ENCODE results near the gene TBL3. TPM values are rescaled to one million over a fixed set of nuclear protein-coding genes. Genes with fewer than 3 reads are reported as not detected.

TBL3 gene
- total and polyA plus RNA-seq, 9 of the 15 experiments (the other 6 are each of a cell fraction or from before 2014, with no cell fraction given), result 0.97 to 117 (median 24.5) TPM

DNA sequence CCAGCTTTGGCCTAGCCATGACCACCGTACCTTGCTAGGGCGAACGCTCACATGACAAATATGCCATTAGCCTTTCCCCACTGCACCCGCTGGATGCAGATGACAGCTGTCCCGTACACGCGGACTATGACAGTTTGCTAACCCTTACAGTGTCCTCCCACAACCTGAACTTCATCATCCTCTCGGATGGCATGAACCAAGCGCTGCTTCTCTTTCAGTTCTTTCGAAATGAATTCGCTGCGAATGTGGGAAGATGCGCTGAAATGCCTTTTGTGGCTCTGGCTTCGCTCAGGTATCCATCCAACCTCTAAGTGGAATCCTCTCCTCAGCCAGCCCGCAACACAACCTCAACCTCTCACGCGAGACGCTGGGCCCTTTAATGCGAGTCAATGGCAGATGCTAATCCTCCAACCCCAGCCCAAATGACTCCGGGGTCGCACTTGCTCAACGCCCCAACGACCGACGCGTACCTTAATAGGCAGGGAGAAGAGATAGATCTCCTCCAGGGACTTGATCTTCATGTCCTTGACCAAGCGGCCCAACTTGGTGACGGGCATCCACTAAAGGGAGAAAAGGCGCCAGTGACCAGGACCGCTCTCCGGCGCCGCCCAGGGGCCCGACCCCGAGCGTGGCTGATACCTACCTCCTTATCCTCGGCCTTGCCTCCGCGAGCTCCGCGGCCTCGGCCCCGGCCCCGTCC lies 7.9 kb upstream of the TBL3 start (continued):
- no peak for TF ChIP-seq TAL1 (IDR thresholded peaks at IDR 0.05)
- no peak for TF ChIP-seq SAFB2 (IDR thresholded peaks at IDR 0.05; ENCODE audit: borderline replicate concordance, low read depth, low read length, severe bottlenecking)
- TF ChIP-seq KAT7 (CRISPR knock-in tag; IDR thresholded peaks at IDR 0.05; ENCODE audit: borderline replicate concordance), result peak; percentile 82; the same call in 1 of the 2 replicates
- TF ChIP-seq ZNF217 (CRISPR knock-in tag; IDR thresholded peaks at IDR 0.05), result no peak
- TF ChIP-seq, protein P1, sequence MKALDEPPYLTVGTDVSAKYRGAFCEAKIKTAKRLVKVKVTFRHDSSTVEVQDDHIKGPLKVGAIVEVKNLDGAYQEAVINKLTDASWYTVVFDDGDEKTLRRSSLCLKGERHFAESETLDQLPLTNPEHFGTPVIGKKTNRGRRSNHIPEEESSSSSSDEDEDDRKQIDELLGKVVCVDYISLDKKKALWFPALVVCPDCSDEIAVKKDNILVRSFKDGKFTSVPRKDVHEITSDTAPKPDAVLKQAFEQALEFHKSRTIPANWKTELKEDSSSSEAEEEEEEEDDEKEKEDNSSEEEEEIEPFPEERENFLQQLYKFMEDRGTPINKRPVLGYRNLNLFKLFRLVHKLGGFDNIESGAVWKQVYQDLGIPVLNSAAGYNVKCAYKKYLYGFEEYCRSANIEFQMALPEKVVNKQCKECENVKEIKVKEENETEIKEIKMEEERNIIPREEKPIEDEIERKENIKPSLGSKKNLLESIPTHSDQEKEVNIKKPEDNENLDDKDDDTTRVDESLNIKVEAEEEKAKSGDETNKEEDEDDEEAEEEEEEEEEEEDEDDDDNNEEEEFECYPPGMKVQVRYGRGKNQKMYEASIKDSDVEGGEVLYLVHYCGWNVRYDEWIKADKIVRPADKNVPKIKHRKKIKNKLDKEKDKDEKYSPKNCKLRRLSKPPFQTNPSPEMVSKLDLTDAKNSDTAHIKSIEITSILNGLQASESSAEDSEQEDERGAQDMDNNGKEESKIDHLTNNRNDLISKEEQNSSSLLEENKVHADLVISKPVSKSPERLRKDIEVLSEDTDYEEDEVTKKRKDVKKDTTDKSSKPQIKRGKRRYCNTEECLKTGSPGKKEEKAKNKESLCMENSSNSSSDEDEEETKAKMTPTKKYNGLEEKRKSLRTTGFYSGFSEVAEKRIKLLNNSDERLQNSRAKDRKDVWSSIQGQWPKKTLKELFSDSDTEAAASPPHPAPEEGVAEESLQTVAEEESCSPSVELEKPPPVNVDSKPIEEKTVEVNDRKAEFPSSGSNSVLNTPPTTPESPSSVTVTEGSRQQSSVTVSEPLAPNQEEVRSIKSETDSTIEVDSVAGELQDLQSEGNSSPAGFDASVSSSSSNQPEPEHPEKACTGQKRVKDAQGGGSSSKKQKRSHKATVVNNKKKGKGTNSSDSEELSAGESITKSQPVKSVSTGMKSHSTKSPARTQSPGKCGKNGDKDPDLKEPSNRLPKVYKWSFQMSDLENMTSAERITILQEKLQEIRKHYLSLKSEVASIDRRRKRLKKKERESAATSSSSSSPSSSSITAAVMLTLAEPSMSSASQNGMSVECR (CRISPR knock-in tag; IDR thresholded peaks at IDR 0.05), result peak; percentile 44; the same call in 1 of the 2 replicates
- TF ChIP-seq, protein P2, sequence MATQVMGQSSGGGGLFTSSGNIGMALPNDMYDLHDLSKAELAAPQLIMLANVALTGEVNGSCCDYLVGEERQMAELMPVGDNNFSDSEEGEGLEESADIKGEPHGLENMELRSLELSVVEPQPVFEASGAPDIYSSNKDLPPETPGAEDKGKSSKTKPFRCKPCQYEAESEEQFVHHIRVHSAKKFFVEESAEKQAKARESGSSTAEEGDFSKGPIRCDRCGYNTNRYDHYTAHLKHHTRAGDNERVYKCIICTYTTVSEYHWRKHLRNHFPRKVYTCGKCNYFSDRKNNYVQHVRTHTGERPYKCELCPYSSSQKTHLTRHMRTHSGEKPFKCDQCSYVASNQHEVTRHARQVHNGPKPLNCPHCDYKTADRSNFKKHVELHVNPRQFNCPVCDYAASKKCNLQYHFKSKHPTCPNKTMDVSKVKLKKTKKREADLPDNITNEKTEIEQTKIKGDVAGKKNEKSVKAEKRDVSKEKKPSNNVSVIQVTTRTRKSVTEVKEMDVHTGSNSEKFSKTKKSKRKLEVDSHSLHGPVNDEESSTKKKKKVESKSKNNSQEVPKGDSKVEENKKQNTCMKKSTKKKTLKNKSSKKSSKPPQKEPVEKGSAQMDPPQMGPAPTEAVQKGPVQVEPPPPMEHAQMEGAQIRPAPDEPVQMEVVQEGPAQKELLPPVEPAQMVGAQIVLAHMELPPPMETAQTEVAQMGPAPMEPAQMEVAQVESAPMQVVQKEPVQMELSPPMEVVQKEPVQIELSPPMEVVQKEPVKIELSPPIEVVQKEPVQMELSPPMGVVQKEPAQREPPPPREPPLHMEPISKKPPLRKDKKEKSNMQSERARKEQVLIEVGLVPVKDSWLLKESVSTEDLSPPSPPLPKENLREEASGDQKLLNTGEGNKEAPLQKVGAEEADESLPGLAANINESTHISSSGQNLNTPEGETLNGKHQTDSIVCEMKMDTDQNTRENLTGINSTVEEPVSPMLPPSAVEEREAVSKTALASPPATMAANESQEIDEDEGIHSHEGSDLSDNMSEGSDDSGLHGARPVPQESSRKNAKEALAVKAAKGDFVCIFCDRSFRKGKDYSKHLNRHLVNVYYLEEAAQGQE (IDR thresholded peaks at IDR 0.05; ENCODE audit: borderline replicate concordance), result no peak
- TF ChIP-seq, protein P2 (CRISPR knock-in tag; IDR thresholded peaks at IDR 0.05; ENCODE audit: low read depth), result no peak
- peak in 1 of 2 experiments; percentile 11; a peak in 1 of 4 replicates for TF ChIP-seq FOXK2 (conservative IDR thresholded peaks at IDR 0.05 in 1 of 2, IDR thresholded peaks at IDR 0.05 in 1 of 2; ENCODE audit: low read depth in 2 of 2)
- no peak for TF ChIP-seq RFX7 (CRISPR knock-in tag; IDR thresholded peaks at IDR 0.05)
- TF ChIP-seq, protein P3, sequence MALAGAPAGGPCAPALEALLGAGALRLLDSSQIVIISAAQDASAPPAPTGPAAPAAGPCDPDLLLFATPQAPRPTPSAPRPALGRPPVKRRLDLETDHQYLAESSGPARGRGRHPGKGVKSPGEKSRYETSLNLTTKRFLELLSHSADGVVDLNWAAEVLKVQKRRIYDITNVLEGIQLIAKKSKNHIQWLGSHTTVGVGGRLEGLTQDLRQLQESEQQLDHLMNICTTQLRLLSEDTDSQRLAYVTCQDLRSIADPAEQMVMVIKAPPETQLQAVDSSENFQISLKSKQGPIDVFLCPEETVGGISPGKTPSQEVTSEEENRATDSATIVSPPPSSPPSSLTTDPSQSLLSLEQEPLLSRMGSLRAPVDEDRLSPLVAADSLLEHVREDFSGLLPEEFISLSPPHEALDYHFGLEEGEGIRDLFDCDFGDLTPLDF (CRISPR knock-in tag; IDR thresholded peaks at IDR 0.05), result peak; percentile 59; the same call in 1 of the 2 replicates
- TF ChIP-seq ZNF239 (CRISPR knock-in tag; IDR thresholded peaks at IDR 0.05), result no peak
- TF ChIP-seq GATAD2B (IDR thresholded peaks at IDR 0.05; ENCODE audit: borderline replicate concordance), result no peak
- no peak for TF ChIP-seq GATAD2A (IDR thresholded peaks at IDR 0.05)
- TF ChIP-seq HMG20A (CRISPR knock-in tag; conservative IDR thresholded peaks at IDR 0.05), result no peak
- TF ChIP-seq PTTG1 (tag; IDR thresholded peaks at IDR 0.05; ENCODE audit: low read depth), result no peak
